ENCODE results near the gene SLC35A5. TPM values are rescaled to one million over a fixed set of nuclear protein-coding genes. Genes with fewer than 3 reads are reported as not detected.
A peak's percentile ranks its signal among the peaks of the same experiment; 100 is the strongest.
"Not testable (repeated sequence)": the region's sequence is repeated elsewhere in the genome, so short reads cannot be mapped to it uniquely, and the experiment has no call there.

SLC35A5 gene, protein sequence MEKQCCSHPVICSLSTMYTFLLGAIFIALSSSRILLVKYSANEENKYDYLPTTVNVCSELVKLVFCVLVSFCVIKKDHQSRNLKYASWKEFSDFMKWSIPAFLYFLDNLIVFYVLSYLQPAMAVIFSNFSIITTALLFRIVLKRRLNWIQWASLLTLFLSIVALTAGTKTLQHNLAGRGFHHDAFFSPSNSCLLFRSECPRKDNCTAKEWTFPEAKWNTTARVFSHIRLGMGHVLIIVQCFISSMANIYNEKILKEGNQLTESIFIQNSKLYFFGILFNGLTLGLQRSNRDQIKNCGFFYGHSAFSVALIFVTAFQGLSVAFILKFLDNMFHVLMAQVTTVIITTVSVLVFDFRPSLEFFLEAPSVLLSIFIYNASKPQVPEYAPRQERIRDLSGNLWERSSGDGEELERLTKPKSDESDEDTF
- total RNA-seq (2014; rRNA removed; shearing (Covaris generic)) = 47.5 and 48.4 TPM in 2 replicates

DNA sequence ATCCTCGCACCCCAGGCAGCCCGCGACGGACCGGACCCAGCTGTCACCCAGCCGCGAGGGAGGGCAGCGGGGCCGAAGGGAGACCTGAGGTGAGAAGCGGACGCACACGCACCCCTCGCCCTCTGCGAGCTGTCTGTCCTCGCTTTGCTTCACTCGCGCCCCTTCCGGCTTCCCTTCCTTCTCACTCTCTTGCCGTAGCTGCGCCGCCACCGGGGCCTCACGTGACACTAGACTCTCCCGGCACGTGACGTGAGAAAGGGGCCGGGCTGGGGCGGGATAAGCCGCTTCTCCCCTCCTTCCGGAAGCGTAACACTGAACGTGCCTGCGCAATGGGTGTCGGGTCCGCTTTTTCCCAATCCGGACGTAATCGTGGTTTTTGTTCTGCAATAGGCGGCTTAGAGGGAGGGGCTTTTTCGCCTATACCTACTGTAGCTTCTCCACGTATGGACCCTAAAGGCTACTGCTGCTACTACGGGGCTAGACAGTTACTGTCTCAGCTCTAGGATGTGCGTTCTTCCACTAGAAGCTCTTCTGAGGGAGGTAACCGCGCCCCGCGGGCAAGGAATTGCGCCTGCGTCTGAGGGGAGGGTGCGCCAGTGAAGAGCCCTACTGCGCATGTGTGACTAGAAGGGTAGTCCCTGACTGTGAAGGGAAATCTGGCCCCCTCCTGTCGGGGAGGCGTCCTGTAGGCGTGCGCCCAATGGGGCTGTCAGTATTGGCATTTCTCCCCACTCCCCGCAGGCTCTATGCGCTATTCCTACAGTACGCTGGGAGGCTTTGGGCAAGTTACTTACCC lies at the start of gene SLC35A5, which contains the start of gene ATG3:
Gene SLC35A5, plus strand, starts transcription at position 312 of the 796 bp plus-strand sequence. CDS start 1,359 bp downstream, outside the sequence.
Gene ATG3, minus strand, starts transcription at position 229 of the 796 bp plus-strand sequence. CDS start 434 bp downstream, outside the sequence.
- DNase-seq (ENCODE audit: low spot score) = peak; percentile 99

DNA sequence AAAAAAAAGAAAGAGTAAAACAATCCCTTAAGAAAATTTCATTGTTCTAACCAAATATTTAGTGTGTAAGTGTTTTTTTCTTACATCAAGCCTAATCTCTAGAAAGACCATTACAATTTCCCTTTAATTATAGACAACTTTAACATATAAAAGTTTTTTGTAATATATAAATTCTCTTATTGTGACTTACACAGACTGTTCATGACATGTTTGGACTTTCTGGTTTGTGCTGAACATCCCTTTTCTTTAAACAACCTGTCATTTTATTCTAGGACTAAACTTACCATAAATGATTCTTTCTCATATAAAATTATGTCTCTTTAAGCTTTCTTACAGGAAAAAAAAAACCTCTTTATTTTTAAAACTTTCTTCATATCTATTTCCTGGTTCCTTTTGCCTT lies 49.5 kb upstream of the SLC35A5 start:
- DNase-seq (ENCODE audit: low spot score) = no peak

DNA sequence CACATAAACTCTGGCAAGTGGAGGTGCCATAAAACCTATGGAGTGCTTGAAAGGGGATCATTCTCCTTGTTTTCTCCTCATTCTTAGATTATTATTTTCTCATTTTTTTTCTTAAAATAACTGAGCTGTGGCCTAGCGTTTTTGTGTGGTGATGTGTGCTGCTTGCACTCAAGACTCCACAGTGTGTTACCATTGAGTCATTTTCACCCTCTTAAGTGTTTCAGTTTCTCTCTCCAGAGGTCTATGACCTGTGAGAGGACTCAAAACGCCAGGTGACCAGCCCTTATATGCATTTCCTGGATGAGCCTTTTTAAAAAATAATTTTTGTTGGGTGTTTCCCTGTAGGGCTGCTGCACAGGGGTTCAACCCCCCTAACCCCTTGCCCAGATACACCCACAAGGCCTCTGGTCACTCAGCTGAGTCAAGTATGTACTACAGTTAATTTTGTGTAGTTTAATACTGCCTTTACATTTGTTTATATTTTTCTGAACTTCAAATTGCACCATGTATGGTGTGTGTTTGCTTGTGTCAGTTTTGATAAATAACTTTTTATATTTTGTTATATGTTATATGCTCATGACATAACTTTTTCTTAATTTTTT lies 47.2 kb upstream of the SLC35A5 start:
- no peak for DNase-seq (ENCODE audit: low spot score)

DNA sequence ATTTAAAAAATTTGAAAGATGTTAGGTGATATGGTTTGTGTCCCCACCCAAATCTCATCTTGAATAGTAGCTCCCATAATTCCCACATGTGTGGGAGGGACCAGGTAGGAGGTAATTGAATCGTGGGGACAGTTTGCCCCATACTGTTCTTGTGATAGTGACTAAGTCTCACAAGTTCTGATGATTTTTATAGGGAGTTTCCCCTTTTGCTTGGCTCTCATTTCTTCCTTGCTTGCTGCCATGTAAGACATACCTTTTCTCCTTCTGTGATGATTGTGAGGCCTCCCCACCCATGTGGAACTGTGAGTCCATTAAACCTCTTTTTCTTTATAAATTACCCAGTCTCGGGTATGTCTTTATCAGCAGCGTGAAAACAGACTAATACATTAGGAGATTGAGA lies 42.9 kb upstream of the SLC35A5 start:
- DNase-seq (ENCODE audit: low spot score) = not testable (repeated sequence)

DNA sequence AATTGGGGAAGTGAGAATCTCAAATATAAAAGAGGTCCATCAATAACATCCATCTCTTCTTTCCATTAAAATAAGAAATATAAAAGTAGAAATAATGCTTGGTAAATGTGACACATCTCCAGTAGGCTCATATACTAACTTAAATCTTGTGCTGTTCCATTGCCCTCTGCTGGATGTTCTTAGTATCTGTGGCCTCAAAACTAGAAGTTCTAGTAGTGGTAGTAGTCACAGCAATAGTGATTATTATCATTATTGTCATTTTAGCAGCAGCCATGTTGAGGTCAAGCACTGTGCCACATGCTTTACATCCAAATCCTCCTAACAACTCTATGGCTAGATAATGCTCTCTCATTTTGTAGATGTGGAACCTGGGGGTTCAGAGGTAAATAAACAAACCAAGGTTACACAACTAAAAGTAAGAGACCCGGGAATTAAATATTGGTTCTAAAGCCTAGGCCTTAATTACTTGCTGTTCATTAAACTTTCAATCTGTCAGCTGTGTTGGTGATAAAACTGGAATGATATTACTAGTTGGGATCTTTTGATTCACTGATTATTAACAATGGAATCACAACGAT lies 42.3 kb upstream of the SLC35A5 start:
- peak; percentile 69 for DNase-seq (ENCODE audit: low spot score)

DNA sequence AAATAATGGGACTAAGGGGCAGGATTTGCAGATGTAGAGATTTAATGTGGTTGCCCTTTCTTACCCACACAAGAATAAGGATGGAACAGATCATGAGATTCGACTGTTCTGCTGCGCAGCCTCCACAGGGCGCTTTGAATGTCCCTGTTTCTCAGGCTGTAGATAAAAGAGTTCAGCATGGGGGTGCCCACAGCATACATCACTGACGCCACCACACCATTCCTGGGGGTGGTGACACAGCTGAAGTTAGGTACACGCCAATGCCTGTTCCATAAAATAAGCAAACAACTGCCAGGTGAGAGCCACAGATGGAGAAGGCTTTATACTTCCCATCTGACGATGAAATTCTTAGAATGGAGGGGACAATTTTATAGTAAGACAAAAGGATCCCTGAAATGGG lies 37.7 kb upstream of the SLC35A5 start:
- not testable (repeated sequence) for DNase-seq (ENCODE audit: low spot score)

DNA sequence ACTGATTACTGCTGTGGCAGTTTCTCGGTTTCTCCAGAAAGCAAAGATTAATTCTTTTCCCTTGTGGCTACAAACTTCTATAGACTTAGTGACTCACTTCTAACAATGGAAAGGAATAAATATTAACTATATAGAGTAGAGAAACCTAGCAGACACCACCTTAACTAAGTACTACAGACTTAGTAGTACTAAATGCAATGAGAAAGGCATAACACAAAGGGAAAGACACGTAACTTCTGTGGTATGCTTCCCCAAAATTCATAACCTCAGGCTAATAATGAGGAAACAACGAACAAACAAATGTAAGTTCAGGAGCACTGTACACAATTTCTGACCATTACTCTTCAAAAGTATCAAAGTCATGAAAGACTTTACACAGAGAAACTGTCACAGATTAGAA lies 31.3 kb upstream of the SLC35A5 start:
- DNase-seq (ENCODE audit: low spot score) = no peak

DNA sequence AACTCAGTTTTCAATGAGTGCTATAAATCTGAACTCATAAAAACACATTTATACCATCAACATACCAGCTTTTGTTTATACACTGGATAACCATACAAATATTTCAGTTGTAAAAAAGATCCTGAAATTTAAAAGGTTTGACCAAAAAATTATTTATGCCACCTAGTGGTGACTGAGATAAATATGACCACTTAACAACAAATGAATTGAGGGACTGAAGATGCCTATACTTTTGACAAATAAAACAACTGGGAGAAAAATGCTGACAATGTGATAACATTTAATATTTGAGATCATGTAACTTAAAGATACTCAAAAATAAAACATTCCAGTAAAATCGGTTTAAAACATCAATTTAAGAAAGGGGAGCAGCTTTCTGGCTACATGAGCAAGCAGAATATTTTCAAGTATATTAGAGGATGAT lies 30.5 kb upstream of the SLC35A5 start:
- peak; percentile 13 for DNase-seq (ENCODE audit: low spot score)

DNA sequence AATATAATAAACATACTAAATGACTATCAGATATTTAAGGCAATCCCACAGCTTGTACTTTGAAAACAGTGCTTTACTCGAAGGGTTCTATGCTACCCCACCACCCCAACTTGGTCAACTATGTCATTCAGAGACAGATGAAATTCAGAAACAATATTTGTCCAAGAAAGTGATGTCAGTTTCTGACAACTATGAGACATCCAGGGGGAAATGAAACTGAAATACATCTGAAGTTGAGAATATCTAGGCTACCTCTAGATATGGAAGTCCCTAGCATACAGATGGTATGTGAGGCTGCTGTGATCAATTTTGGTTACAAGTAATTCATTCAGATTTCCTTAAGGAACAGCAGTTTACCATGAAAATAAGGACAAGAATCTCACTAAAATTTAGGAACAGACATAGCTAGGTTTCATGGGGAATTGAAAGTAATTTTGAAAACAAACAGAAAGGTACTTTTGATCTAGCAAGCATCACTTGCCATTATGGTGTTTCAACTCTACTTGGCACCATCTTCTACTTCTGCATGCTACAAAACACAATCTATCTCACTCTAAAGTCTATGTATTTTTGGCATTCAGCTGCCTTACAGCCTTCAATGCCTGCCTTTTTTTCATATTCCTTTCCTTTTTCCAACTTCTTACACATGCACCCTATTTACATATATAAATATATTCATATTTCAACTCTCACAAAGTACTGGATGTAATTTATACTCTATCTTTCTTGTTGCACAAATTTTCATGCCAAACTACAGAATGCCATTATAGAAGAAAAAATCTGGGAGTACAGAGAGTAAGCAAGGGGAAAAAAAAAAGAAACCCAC lies 21.8 kb upstream of the SLC35A5 start:
- no peak for DNase-seq (ENCODE audit: low spot score)

DNA sequence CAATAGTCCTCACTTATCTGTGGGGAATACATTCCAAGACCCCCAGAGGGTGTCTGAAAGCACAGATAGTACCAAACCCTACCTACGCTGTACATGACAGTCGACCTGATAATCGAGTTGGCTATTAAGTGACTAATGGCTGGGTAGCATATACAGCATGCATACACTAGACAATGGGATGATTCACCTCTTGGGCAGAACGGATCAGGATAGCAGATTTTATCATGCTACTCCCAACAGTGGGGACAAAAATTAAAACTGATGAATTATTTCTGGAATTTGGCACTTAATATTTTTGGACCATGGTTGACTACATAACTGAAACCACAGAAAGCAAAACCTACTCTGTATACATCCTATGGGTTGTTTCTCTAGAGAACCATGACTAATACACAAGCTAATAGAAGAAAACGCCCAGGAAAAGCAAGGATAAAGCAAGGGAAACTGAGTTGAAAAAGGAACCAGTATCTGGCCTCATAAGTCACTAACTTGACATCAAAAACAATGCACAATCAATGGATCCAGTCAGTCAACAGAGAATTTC lies 15.6 kb upstream of the SLC35A5 start:
- DNase-seq (ENCODE audit: low spot score) = no peak

DNA sequence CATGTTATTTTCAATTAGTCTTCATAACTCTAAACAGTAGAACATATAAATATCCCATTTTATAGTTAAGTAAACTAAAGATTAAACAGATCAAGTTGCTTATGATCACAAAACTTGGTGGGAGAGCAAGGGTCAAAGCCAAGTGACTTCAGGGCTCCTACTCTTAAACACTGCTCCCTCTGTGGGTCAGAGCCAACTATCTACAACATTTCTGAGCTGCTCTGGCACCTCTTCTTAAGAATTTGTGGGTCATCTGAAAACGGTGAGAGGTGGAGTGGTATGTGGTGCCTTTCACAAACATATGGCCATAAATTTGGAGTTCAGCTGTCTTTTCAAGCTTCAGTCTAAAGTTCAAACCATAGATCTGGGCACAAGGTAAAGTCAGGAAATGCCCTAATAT lies 11.0 kb upstream of the SLC35A5 start:
- DNase-seq (ENCODE audit: low spot score) = no peak

DNA sequence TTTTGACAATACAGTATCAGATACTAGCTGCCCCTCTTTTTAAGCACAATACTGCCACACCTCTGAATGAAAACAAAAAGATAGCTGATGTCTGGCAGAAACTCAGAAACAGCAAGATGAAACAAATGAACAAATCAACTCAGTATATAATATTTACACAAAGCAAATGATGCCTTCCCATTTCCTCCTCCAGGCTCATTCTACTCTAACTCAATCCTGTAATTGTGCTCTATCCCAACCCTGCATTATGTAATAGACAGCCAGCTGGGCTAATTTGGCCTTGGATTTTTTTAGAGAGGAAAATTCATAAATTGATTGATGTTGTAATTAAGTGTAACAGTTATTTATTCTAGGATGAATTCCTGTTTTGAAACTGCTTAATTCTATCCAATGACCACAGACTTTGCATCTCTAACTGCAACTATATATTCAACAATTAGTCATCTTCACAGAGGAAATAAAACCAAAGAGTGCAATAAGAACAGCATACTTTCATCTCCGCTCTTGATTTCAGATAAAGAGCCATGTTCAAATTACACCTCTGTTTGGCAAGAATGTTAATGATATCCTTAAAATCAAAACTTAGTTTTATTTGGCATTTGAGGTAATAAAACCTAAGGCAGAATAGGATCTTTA lies 6.2 kb upstream of the SLC35A5 start:
- no peak for DNase-seq (ENCODE audit: low spot score)

DNA sequence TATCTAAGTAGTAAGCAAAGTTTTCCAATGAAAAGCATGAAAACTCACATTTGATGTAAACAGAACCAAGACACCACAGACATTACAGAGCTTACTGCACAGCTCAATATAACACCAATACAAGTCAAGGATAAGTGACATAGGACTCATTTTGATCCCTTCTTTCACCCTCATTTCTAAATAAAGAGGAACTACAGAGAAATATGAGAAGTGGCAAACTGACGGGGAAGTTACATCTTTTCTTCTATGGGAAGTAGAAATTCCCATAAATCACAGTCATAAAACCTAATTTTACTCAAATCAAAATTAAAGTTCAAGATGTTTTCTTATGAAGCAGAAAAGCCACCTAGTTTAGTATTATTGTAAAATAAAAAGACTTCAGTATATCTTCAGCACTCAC lies 3.9 kb upstream of the SLC35A5 start:
- no peak for DNase-seq (ENCODE audit: low spot score)

DNA sequence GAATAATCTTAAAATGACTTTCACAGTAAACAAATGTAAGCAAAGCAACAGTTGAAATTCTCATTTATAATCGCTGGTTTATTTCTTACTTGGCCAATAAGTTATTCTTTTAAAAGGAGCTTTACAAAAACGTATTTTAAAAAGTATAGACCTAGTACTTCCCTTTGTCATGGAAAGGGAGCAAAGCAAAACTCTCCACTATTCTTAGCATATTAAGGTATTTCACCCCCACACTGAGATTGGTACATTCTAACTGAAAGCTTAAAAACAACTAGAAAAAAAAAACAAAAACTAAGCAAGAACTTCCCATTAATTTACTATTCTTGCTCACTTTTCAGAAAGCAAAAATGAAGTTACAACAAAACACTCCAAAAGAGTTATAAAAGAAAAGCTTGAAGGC lies 1.5 kb upstream of the SLC35A5 start:
- no peak for DNase-seq (ENCODE audit: low spot score)

DNA sequence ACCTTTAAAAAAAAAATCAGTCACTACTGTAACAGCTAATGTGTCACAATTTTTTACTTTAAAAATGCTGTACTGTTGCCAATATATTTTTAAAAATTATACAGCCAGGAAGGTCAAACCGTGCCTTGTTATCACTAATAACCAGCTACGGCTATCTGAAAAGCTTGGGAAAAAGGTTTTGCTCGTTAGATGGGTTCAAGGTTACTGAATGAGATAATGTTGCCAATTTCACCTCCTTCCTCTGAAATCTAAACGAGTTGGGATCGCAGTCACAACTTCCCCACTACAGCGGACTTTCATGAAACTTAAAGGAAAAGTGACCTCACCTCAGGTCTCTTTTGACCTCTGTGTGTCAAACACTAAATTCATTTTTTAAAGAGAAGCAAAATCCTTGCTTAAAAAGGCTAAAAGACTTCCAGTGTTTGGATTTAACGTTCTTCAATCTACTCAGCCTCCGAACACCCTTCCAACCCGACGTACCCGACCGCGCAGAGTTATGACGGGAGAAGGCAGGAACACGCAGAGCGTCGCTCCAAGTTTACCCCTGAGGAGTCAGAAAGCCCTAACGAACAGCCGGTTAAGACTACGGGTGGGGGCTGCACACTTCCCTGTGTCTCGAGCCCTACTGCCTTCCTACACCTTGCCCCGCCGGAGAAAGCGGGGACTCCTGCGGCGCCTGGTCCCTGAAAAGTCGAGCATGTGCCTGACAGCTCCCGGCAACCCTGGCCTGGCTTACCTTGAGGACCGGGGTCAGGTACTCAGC lies 943 bp upstream of the SLC35A5 start:
- peak; percentile 72 for DNase-seq (ENCODE audit: low spot score)

DNA sequence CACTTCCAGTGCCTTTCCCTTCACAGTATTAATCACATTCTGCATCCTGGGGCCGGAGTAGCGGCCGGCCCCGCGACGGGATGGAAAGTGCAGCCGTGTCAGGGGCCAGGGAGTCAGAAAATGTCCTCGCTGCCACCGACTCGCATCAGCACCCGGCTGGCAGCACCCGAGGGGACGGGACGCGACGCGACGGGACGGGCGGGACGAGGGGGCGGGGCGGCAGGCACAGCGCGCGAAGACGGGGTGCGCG lies 436 bp upstream of the SLC35A5 start:
- no peak for DNase-seq (ENCODE audit: low spot score)

DNA sequence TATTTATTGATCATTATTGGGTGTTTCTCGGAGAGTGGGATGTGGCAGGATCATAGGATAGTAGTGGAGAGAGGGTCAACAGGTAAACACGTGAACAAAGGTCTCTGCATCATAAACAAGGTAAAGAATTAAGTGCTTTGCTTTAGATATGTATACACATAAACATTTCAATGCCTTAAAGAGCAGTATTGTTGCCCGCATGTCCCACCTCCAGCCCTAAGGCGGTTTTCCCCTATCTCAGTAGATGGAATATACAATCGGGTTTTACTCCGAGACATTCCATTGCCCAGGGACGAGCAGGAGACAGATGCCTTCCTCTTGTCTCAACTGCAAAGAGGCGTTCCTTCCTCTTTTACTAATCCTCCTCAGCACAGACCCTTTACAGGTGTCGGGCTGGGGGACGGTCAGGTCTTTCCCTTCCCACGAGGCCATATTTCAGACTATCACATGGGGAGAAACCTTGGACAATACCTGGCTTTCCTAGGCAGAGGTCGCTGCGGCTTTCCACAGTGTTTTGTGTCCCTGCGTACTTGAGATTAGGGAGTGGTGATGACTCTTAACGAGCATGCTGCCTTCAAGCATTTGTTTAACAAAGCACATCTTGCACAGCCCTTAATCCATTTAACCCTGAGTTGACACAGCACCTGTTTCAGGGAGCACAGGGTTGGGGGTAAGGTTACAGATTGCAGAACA lies 2.5 kb downstream of the SLC35A5 start:
- DNase-seq (ENCODE audit: low spot score) = not testable (repeated sequence)

DNA sequence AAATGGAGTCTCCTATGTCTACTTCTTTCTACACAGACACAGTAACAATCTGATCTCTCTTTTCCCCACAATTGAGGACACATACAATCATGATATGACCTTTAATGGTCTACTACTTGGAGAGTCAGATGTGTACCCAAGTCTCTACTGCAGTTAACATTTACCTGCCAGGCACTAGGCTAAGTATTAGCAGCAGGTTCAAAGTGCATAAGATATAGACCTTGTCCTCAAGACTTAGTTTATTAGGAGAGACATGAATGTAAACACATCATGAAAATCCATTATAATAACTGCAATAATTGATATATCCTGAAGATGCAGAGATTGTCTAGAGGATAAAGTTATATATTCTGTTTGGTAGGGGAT lies 3.1 kb downstream of the SLC35A5 start:
- DNase-seq (ENCODE audit: low spot score) = no peak

DNA sequence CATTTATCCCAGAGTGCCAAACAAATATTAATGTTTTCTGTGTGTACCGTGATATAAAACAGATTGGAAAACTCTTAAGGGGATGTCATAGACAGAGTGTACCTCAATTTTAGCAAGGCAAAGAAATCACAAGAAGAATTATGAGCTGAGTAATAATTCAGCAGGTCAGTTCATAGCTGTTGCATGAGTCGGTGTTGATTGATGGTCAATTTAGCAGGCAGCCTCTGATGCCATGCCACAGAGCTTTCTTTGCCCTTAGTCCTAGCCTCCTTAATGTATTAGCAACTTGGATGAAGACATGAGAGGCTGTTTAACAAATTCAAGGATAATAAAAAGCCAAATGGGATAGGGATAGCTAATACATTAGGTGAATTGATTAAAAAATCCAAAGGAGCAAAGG lies 6.8 kb downstream of the SLC35A5 start:
- DNase-seq (ENCODE audit: low spot score) = peak; percentile 67
